GM12878 (cell line): Measurements from ENCODE around the gene GRIA4. TPM values are rescaled to one million over a fixed set of nuclear protein-coding genes. Genes with fewer than 3 reads are reported as not detected.

Experiments used
- ATAC-seq: fragments of 200-7000 bp; cut with Tn5 transposase; 3 replicates; pipeline ENCODE4 v1.9.1; 2020; ENCODE audit warnings: mild to moderate bottlenecking, moderate library complexity
- BruUV-seq: library from RNA; stranded (reverse); fragments of 400-500 nt; replicated peaks from 2 replicates; lab custom pipeline; 2021; lab: Mats Ljungman, UMichigan
- CTCF ChIA-PET: fragments of 300-600 bp; sonication (Branson Sonifier 250); formaldehyde crosslinking; extraction: SDS; loops from one replicate; lab custom pipeline; 2021; ENCODE audit warnings: inconsistent platforms; lab: Yijun Ruan, JAX
- POLR2A ChIA-PET: fragments of 350-600 bp; formaldehyde crosslinking; extraction: SDS; loops from one replicate; lab custom pipeline; 2021; ENCODE audit warnings: inconsistent platforms; lab: Charles Lee
- RAD21 ChIA-PET: fragments of 300-600 bp; sonication (Branson Sonifier 250); formaldehyde crosslinking; loops from one replicate; lab custom pipeline; 2023; ENCODE audit warnings: antibody characterized with exemption; ENCODE audit not compliant: unreplicated experiment; lab: Charles Lee
- SMC1A ChIA-PET: fragments of 300-600 bp; sonication (Branson Sonifier 250); formaldehyde crosslinking; loops from one replicate; lab custom pipeline; 2023; ENCODE audit not compliant: unreplicated experiment, uncharacterized antibody; lab: Charles Lee
- DNase-seq: peaks from one replicate; pipeline ENCODE4 v3.0.0-alpha.2; 2011; ENCODE audit warnings: low read depth, low spot score
- FAIRE-seq: peaks from 3 replicates; lab custom pipeline; 2011; peaks lifted over from hg19 to GRCh38; lab: Jason Lieb, UNC
- H2AFZ ChIP-seq: 2 replicates; pipeline ENCODE4 v1.6.0; 2011; ENCODE audit warnings: low read depth, low read length, control low read depth; ENCODE audit not compliant: control insufficient read depth
- H3K27ac ChIP-seq: 2 replicates; pipeline ENCODE4 v1.5.1; 2011; ENCODE audit warnings: control low read depth; ENCODE audit not compliant: control insufficient read depth, insufficient read depth
- H3K27me3 ChIP-seq, 2 experiments: replicated peaks in 1 of 2; 2 replicates each; pipeline versions ENCODE4 v1.6.0 to v1.6.1; 2011; ENCODE audit warnings: low read length in 1 of 2; ENCODE audit not compliant: control insufficient read depth in 2 of 2, insufficient read depth in 2 of 2
- H3K36me3 ChIP-seq, 2 experiments: 2 replicates each; pipeline ENCODE4 v1.5.1; 2011; ENCODE audit warnings: low read length in 1 of 2; ENCODE audit not compliant: control insufficient read depth in 2 of 2, insufficient read depth in 2 of 2
- H3K4me1 ChIP-seq: 2 replicates; pipeline ENCODE4 v1.6.1; 2011; ENCODE audit warnings: mild to moderate bottlenecking, low read length, moderate library complexity, mixed read lengths; ENCODE audit not compliant: control insufficient read depth, insufficient read depth
- H3K4me2 ChIP-seq: 2 replicates; pipeline ENCODE4 v1.6.0; 2011; ENCODE audit warnings: control low read depth; ENCODE audit not compliant: control insufficient read depth, insufficient read depth
- H3K4me3 ChIP-seq: fragments of 200-600 bp; sonication (generic); 2 replicates; pipeline ENCODE4 v1.5.1; 2016
- H3K79me2 ChIP-seq: 2 replicates; pipeline ENCODE4 v1.6.0; 2011; ENCODE audit warnings: low read length; ENCODE audit not compliant: control insufficient read depth, insufficient read depth
- H3K9ac ChIP-seq: 2 replicates; pipeline ENCODE4 v1.8.0; 2011; ENCODE audit warnings: low read length, control low read depth, mixed read lengths; ENCODE audit not compliant: control insufficient read depth, insufficient read depth
- H3K9me3 ChIP-seq: replicated peaks from 3 replicates; pipeline ENCODE4 v1.5.1; 2011; ENCODE audit warnings: mild to moderate bottlenecking, low read length; ENCODE audit not compliant: control insufficient read depth, insufficient read depth
- H4K20me1 ChIP-seq: 2 replicates; pipeline ENCODE4 v1.6.0; 2011; ENCODE audit not compliant: control insufficient read depth, insufficient read depth
- CHD4 ChIP-seq: fragments of 200-600 bp; sonication (generic); IDR thresholded peaks from 2 replicates; pipeline ENCODE4 v1.6.1; 2016; ENCODE audit warnings: mild to moderate bottlenecking
- FOXK2 ChIP-seq: fragments of 450-650 bp; IDR thresholded peaks from 2 replicates; pipeline ENCODE4 v1.6.1; 2017; ENCODE audit warnings: mild to moderate bottlenecking, moderate library complexity
- IKZF2 ChIP-seq, 2 experiments: fragments of 450-650 bp; IDR thresholded peaks; 2 replicates each; pipeline ENCODE4 v1.6.1; 2017; ENCODE audit warnings: mild to moderate bottlenecking in 2 of 2, moderate library complexity in 2 of 2
- JUNB ChIP-seq: IDR thresholded peaks from 2 replicates; pipeline ENCODE4 v1.6.1; 2016; ENCODE audit warnings: antibody characterized with exemption, mild to moderate bottlenecking
- POU2F2 ChIP-seq: IDR thresholded peaks from 3 replicates; pipeline ENCODE4 v1.6.1; 2011; ENCODE audit warnings: low read depth, mild to moderate bottlenecking, low read length, borderline replicate concordance
- TCF7 ChIP-seq: IDR thresholded peaks from 2 replicates; pipeline ENCODE4 v1.6.1; 2014; ENCODE audit warnings: antibody characterized with exemption, borderline replicate concordance
- ZNF384 ChIP-seq: IDR thresholded peaks from 2 replicates; pipeline ENCODE4 v1.6.1; 2012; ENCODE audit warnings: low read depth, mild to moderate bottlenecking, low read length, improper control_type of control experiment, borderline replicate concordance
- WGBS: methylation state at CpG from one replicate; pipeline ENCODE4 v1.1.6; 2016; ENCODE audit warnings: low lambda C conversion rate; ENCODE audit not compliant: insufficient replicate concordance, insufficient coverage; ENCODE audit errors: missing lambda C conversion rate; 5-methylcytosine and 5-hydroxymethylcytosine counted together
- in situ Hi-C: fragments of 300-500 bp; cut with MboI; formaldehyde crosslinking; loops from 9 replicates; pipeline ENCODE4 v1.14.3; 2018; ENCODE audit warnings: mixed read lengths
- intact Hi-C: fragments of 100-400 bp; cut with micrococcal nuclease; formaldehyde crosslinking; loops from one replicate; pipeline ENCODE4 v1.14.2; 2022; ENCODE audit not compliant: unreplicated experiment
- polyA plus RNA-seq, 11 experiments: library from polyadenylated mRNA; depleted of rRNA in 4 of 11; unstranded in 6 of 11; stranded (reverse) in 5 of 11; fragments of >200 nt; fragmentation: Nextera tagmentation in 4 of 11; fragmentation: Illumina TruSeq in 1 of 11; extraction: Ambion mirVana in 4 of 11; extraction: Trizol in 1 of 11; gene quantifications; 1 replicate in 1 of 11; 2 replicates in 10 of 11; pipeline versions ENCODE4 v1.2.1 to v1.2.3, GENCODE V29; 2011 to 2016; ENCODE audit warnings: inconsistent platforms in 2 of 11, missing spikeins in 2 of 11, low read depth in 1 of 11
- total RNA-seq, 4 experiments: library from RNA; depleted of rRNA in 3 of 4; stranded (reverse); fragments of >200 nt in 3 of 4; fragmentation: Illumina TruSeq in 1 of 4; extraction: Trizol in 1 of 4; gene quantifications; 2 replicates each; pipeline versions ENCODE4 v1.2.1 to v1.2.3, GENCODE V29; 2013 to 2021
- TF ChIP-seq, protein P1 (sequence below): fragments of 150-350 bp; IDR thresholded peaks from 2 replicates; pipeline ENCODE4 v1.6.1; 2016; ENCODE audit warnings: low read depth, low read length
- TF ChIP-seq, protein P2 (sequence below): fragments of 450-650 bp; IDR thresholded peaks from 2 replicates; pipeline ENCODE4 v1.6.1; 2017; ENCODE audit warnings: mild to moderate bottlenecking, moderate library complexity
- TF ChIP-seq, protein P3 (sequence below): fragments of 450-650 bp; formaldehyde crosslinking; IDR thresholded peaks from 2 replicates; pipeline ENCODE4 v1.4.0; 2022; ENCODE audit warnings: mild to moderate bottlenecking, moderate library complexity

GRIA4 gene
- total and polyA plus RNA-seq, 10 of the 15 experiments (the other 5 are each of a cell fraction or from before 2014, with no cell fraction given) = 0.04 TPM; not detected in 9

DNA sequence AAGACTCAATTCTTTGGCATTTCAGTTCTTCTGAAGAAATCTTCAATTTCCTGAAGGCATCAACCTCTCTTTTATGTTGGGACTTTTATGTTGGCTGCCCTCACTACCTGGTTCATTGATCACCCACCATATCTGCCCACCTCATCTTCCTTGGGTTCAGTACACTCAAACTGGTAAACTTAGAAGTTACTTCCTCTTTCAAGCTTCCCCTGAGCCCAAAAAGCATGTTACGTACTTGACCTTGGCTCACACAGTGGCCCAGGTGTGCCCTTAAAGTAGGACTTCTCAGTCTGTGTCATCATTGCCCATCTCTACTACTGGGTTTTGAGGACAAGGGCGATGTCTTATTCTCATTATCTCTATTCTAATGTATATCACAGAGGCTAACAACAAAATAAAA lies 86.1 kb downstream of the GRIA4 start:
- no peaks in the 10 kb centered on the region for H3K36me3 ChIP-seq
- DNase-seq (no peak), ATAC-seq (peak; percentile 84), FAIRE-seq (no peak)
- no peak overlapping the region for H3K9ac ChIP-seq
- H3K79me2 ChIP-seq = no peaks in the 10 kb centered on the region
- H3K4me2 ChIP-seq = no peak overlapping the region
- H3K4me1 ChIP-seq = no peaks in the 10 kb centered on the region
- ChIA-PET SMC1A (interaction anchor here (1.0 kb wide), 1 partner anchor 19 kb away, joined by 3 read pairs; no protein-coding TSS in a partner anchor), RAD21 (no interaction called here), CTCF (no interaction called here), POLR2A (no interaction called here)
- no peak overlapping the region for H3K4me3 ChIP-seq
- H3K27me3 ChIP-seq = no peaks in the 10 kb centered on the region
- H3K27ac ChIP-seq = no peak overlapping the region
- in situ Hi-C loops = no loop called here
- intact Hi-C loops = no loop called here
- BruUV-seq = no TSS peak
- no peak overlapping the region for H2AFZ ChIP-seq
- no peaks in the 10 kb centered on the region for H3K9me3 ChIP-seq
- no peaks in the 10 kb centered on the region for H4K20me1 ChIP-seq
- WGBS = 4% methylated on average over 2 of the region's 2 CpGs
- no peak for TF ChIP-seq POU2F2
- no peak for TF ChIP-seq FOXK2
- TF ChIP-seq, protein P1, sequence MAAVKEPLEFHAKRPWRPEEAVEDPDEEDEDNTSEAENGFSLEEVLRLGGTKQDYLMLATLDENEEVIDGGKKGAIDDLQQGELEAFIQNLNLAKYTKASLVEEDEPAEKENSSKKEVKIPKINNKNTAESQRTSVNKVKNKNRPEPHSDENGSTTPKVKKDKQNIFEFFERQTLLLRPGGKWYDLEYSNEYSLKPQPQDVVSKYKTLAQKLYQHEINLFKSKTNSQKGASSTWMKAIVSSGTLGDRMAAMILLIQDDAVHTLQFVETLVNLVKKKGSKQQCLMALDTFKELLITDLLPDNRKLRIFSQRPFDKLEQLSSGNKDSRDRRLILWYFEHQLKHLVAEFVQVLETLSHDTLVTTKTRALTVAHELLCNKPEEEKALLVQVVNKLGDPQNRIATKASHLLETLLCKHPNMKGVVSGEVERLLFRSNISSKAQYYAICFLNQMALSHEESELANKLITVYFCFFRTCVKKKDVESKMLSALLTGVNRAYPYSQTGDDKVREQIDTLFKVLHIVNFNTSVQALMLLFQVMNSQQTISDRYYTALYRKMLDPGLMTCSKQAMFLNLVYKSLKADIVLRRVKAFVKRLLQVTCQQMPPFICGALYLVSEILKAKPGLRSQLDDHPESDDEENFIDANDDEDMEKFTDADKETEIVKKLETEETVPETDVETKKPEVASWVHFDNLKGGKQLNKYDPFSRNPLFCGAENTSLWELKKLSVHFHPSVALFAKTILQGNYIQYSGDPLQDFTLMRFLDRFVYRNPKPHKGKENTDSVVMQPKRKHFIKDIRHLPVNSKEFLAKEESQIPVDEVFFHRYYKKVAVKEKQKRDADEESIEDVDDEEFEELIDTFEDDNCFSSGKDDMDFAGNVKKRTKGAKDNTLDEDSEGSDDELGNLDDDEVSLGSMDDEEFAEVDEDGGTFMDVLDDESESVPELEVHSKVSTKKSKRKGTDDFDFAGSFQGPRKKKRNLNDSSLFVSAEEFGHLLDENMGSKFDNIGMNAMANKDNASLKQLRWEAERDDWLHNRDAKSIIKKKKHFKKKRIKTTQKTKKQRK = no peak
- TF ChIP-seq IKZF2 (IDR thresholded peaks at IDR 0.05) = no peak
- TF ChIP-seq CHD4 = no peak
- no peak for TF ChIP-seq ZNF384
- no peak for TF ChIP-seq TCF7
- TF ChIP-seq, protein P2, sequence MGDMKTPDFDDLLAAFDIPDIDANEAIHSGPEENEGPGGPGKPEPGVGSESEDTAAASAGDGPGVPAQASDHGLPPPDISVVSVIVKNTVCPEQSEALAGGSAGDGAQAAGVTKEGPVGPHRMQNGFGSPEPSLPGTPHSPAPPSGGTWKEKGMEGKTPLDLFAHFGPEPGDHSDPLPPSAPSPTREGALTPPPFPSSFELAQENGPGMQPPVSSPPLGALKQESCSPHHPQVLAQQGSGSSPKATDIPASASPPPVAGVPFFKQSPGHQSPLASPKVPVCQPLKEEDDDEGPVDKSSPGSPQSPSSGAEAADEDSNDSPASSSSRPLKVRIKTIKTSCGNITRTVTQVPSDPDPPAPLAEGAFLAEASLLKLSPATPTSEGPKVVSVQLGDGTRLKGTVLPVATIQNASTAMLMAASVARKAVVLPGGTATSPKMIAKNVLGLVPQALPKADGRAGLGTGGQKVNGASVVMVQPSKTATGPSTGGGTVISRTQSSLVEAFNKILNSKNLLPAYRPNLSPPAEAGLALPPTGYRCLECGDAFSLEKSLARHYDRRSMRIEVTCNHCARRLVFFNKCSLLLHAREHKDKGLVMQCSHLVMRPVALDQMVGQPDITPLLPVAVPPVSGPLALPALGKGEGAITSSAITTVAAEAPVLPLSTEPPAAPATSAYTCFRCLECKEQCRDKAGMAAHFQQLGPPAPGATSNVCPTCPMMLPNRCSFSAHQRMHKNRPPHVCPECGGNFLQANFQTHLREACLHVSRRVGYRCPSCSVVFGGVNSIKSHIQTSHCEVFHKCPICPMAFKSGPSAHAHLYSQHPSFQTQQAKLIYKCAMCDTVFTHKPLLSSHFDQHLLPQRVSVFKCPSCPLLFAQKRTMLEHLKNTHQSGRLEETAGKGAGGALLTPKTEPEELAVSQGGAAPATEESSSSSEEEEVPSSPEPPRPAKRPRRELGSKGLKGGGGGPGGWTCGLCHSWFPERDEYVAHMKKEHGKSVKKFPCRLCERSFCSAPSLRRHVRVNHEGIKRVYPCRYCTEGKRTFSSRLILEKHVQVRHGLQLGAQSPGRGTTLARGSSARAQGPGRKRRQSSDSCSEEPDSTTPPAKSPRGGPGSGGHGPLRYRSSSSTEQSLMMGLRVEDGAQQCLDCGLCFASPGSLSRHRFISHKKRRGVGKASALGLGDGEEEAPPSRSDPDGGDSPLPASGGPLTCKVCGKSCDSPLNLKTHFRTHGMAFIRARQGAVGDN = no peak
- no peak for TF ChIP-seq JUNB
- TF ChIP-seq, protein P3, sequence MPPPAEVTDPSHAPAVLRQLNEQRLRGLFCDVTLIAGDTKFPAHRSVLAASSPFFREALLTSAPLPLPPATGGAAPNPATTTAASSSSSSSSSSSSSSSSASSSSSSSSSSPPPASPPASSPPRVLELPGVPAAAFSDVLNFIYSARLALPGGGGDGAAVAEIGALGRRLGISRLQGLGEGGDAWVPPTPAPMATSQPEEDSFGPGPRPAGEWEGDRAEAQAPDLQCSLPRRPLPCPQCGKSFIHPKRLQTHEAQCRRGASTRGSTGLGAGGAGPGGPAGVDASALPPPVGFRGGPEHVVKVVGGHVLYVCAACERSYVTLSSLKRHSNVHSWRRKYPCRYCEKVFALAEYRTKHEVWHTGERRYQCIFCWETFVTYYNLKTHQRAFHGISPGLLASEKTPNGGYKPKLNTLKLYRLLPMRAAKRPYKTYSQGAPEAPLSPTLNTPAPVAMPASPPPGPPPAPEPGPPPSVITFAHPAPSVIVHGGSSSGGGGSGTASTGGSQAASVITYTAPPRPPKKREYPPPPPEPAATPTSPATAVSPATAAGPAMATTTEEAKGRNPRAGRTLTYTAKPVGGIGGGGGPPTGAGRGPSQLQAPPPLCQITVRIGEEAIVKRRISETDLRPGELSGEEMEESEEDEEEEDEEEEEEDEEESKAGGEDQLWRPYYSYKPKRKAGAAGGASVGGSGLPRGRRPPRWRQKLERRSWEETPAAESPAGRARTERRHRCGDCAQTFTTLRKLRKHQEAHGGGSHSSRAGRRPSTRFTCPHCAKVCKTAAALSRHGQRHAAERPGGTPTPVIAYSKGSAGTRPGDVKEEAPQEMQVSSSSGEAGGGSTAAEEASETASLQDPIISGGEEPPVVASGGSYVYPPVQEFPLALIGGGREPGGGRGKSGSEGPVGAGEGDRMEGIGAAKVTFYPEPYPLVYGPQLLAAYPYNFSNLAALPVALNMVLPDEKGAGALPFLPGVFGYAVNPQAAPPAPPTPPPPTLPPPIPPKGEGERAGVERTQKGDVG (CRISPR knock-in tag) = no peak
